HL-60 (cell line): ENCODE measurements around the gene TRIM62.
"Not testable (repeated sequence)": the region's sequence is repeated elsewhere in the genome, so short reads cannot be mapped to it uniquely, and the experiment has no call there.

Experiments used
- DNase-seq, 2 experiments: peaks; one replicate each; pipeline ENCODE4 v3.0.0-alpha.2; 2010 to 2020; ENCODE audit warnings: low read depth in 1 of 2, low spot score in 1 of 2
- H3K27ac ChIP-seq: fragments of 250-450 bp; sonication (Bioruptor Pico); replicated peaks from 2 replicates; pipeline ENCODE4 v1.5.1; 2020; ENCODE audit warnings: mild to moderate bottlenecking, moderate library complexity
- H3K27me3 ChIP-seq: fragments of 250-450 bp; sonication (Bioruptor Pico); 2 replicates; pipeline ENCODE4 v1.5.1; 2021; ENCODE audit warnings: mild to moderate bottlenecking, moderate library complexity; ENCODE audit not compliant: insufficient read depth, poor library complexity, severe bottlenecking
- H3K4me3 ChIP-seq: replicated peaks from 2 replicates; pipeline ENCODE4 v1.5.1; 2011; ENCODE audit warnings: mild to moderate bottlenecking, control low read depth, low read length; ENCODE audit not compliant: insufficient read depth
- CTCF ChIP-seq: IDR thresholded peaks from one replicate; pipeline ENCODE4 v1.5.1; 2011; ENCODE audit warnings: low read length, control low read depth, inconsistent platforms; ENCODE audit not compliant: insufficient read depth
- GABPA ChIP-seq: IDR thresholded peaks from 2 replicates; pipeline ENCODE4 v1.6.1; 2012; ENCODE audit warnings: low read depth
- POLR2AphosphoS5 ChIP-seq: IDR thresholded peaks from 2 replicates; pipeline ENCODE4 v1.6.1; 2012; ENCODE audit warnings: low read depth
- SPI1 ChIP-seq: IDR thresholded peaks from 2 replicates; pipeline ENCODE4 v1.6.1; 2012; ENCODE audit warnings: low read depth, mild to moderate bottlenecking, borderline replicate concordance
- TF ChIP-seq, protein P1 (sequence below): IDR thresholded peaks from 2 replicates; pipeline ENCODE4 v1.6.1; 2012; ENCODE audit warnings: low read depth; ENCODE audit not compliant: insufficient replicate concordance

Gene TRIM62

DNA sequence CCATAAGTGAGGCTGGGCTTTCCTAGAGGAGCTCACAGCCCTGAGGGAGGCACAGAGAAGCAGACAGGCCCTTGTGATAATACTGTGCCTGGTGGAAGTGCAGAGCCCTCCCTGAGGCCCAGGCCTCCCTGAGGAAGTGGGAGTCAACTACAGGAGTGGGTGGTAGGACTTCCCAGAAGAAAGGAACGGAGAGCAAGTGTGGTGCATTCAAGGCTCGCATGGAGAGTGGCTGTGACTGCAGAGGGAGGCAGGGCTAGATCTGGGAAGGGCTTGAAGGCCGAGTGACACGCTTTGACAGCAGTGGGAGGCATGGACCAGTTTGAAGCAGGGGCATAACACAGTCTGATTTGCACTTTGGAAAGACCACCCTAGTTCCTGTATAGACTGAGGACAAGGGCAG, 63.6 kb downstream of the TRIM62 start:
- Histone ChIP-seq H3K4me3 (no peak overlapping the region), H3K27me3 (no peaks in the 10 kb centered on the region), H3K27ac (no peak overlapping the region)
- TF ChIP-seq, protein P1, sequence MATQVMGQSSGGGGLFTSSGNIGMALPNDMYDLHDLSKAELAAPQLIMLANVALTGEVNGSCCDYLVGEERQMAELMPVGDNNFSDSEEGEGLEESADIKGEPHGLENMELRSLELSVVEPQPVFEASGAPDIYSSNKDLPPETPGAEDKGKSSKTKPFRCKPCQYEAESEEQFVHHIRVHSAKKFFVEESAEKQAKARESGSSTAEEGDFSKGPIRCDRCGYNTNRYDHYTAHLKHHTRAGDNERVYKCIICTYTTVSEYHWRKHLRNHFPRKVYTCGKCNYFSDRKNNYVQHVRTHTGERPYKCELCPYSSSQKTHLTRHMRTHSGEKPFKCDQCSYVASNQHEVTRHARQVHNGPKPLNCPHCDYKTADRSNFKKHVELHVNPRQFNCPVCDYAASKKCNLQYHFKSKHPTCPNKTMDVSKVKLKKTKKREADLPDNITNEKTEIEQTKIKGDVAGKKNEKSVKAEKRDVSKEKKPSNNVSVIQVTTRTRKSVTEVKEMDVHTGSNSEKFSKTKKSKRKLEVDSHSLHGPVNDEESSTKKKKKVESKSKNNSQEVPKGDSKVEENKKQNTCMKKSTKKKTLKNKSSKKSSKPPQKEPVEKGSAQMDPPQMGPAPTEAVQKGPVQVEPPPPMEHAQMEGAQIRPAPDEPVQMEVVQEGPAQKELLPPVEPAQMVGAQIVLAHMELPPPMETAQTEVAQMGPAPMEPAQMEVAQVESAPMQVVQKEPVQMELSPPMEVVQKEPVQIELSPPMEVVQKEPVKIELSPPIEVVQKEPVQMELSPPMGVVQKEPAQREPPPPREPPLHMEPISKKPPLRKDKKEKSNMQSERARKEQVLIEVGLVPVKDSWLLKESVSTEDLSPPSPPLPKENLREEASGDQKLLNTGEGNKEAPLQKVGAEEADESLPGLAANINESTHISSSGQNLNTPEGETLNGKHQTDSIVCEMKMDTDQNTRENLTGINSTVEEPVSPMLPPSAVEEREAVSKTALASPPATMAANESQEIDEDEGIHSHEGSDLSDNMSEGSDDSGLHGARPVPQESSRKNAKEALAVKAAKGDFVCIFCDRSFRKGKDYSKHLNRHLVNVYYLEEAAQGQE, result no peak
- TF ChIP-seq CTCF (no peak), SPI1 (no peak), GABPA (no peak), POLR2AphosphoS5 (no peak)
- DNase-seq, result no peak

DNA sequence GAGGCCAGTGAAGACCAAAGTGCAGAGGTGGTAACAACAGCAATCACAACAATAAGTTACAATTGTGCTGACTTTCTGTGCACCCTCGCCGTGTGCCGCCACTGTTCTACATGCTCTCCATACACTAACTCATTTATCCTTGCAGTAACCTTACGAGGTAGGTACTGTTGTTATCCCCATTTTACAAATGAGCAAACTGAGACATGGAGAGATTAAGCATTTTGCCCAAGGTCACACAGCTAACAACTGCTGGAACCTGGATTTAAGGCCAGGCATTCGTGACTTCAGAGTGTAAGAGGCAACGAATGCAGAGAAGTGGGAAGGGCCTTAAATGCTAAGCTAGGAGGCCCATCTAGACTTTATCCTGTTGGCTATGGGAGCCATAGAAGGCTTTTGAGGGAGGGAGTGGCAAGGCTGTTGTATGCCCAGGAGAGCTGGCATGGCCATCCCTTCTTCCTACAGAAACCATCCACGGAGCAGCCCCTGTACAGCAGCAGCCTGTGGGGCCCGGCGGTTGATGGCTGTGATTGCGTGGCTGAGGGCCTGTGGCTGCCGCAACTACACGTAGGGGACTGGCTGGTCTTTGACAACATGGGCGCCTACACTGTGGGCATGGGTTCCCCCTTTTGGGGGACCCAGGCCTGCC, 64.3 kb downstream of the TRIM62 start:
- TF ChIP-seq, protein P1, result no peak
- TF ChIP-seq CTCF (no peak), SPI1 (no peak), GABPA (no peak), POLR2AphosphoS5 (no peak)

DNA sequence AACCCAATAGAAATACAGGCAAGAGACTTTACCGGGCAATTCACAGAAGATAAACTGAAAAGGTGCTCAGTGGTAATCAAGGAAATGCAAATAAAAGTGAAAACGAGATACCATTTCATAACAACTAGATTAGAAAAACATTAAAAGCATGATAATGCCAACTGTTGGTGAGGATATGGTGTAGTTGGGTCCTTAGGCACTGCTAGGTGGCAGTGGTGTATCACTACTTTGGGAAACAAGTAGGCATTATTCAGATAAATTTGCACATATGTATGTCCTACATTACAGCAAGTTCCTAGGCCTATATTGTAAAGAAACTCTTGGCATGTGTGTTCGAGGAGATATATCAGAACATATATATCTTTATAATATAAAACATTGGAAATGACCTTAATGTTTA, 69.9 kb downstream of the TRIM62 start:
- Histone ChIP-seq H3K4me3 (no peak overlapping the region), H3K27me3 (no peaks in the 10 kb centered on the region), H3K27ac (no peak overlapping the region)
- no peak for DNase-seq
- TF ChIP-seq SPI1 (no peak), CTCF (peak; percentile 22)

More for the DNA sequence above, 64.3 kb downstream of the TRIM62 start:
- DNase-seq, result no peak
- Histone ChIP-seq H3K4me3 (no peak overlapping the region), H3K27me3 (no peaks in the 10 kb centered on the region), H3K27ac (no peak overlapping the region)

DNA sequence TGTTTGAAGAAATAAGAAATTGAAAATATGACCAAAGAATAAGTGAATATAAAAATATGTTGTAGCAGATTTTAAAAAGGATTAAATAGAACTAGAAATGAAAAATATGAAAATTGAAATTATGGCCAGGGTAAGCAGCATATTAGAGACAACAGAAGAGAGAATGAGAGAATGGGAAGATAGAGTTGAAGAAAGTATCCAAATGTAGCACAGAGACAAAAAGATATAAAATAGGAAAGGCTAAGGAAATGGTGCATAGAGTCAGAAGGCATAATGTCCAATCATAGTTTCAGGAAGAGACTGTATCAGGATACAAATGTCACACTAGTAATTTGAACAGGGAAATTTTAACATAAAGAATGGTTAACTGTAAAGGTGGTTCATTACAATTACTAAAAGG, 71.4 kb downstream of the TRIM62 start:
- Histone ChIP-seq H3K4me3 (no peak overlapping the region), H3K27ac (no peak overlapping the region), H3K27me3 (no peaks in the 10 kb centered on the region)
- TF ChIP-seq CTCF, result no peak
- no peak for TF ChIP-seq SPI1
- no peak for DNase-seq

DNA sequence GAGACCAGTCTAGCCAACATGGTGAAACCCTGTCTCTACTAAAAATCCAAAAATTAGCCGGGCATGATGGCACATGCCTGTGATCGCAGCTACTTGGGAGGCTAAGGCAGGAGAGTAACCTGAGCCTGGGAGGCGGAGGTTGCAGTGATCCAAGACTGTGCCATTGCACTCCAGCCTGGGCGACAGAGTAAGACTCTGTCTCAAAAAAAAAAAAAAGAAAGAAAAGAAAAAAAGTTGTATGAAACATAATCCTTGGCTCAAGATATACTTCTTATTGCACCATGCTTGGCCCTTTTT, 81.8 kb downstream of the TRIM62 start:
- H3K4me3 ChIP-seq, DNase-seq, H3K27me3 ChIP-seq: not testable (repeated sequence)
- peak overlapping the region; percentile 43 for H3K27ac ChIP-seq
